Measurements from ENCODE around the gene RCBTB2.

RCBTB2 gene

DNA sequence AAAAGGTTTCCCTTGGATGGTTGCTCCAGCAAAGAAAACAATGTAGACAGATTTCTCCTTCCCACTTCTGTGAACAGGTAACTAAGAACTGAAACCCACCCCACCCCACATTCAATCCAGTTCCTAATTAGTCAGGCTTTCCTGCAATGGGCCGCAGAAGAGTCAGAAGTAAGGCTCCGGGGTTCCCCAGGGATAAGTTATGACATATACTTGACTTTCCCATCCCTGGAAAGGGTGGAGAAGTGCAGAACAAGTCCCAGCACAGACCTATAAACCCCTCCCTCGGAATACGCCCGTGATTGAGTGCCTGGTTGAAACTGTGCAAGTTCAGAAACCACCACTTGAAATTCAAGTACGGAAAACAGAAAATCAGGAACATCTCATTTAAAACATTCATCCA is 24.9 kb downstream of the RCBTB2 start:
- FAIRE-seq (no peak), DNase-seq (ENCODE audit: insufficient read length, low spot score) (no peak)
- TF ChIP-seq, protein P1, sequence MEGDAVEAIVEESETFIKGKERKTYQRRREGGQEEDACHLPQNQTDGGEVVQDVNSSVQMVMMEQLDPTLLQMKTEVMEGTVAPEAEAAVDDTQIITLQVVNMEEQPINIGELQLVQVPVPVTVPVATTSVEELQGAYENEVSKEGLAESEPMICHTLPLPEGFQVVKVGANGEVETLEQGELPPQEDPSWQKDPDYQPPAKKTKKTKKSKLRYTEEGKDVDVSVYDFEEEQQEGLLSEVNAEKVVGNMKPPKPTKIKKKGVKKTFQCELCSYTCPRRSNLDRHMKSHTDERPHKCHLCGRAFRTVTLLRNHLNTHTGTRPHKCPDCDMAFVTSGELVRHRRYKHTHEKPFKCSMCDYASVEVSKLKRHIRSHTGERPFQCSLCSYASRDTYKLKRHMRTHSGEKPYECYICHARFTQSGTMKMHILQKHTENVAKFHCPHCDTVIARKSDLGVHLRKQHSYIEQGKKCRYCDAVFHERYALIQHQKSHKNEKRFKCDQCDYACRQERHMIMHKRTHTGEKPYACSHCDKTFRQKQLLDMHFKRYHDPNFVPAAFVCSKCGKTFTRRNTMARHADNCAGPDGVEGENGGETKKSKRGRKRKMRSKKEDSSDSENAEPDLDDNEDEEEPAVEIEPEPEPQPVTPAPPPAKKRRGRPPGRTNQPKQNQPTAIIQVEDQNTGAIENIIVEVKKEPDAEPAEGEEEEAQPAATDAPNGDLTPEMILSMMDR (IDR thresholded peaks at IDR 0.05; ENCODE audit: insufficient read depth, missing control alignments), result no peak

GRCh38 chr13:48507021-48507420 is 25.9 kb downstream of the RCBTB2 start:
- TF ChIP-seq, protein P1 (IDR thresholded peaks at IDR 0.05; ENCODE audit: insufficient read depth, missing control alignments), result no peak
- no peak for DNase-seq (ENCODE audit: insufficient read length, low spot score)
- FAIRE-seq, result no peak

DNA sequence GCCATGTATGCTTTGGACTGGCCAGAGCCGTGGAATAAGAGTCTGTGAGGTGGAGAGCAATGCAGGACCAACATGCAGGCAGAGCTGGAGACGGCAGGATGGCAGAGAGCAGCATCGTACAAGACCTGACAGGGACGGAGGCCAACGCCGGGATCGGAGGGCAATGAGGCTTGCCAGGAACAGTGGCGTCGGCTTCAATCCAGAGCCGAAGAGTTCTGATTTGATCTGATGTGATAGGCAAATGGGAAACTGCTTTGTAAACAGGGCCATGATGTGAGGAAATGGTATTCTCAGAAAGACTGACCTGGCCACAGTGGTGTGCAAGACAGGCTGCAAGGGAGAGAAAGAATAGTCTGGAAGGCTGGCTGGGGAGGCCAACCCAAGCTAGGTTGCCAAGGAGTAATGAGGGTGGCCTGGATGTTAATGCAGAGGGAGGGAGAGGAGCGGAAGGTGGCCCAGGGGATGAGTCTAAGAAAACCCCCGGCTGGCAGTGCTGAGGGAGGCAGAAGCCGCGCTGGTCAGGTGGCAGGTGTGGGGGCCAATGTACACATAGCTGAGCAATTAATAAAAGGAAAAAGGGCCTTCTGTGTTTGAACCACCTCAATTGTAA is 26.7 kb downstream of the RCBTB2 start:
- TF ChIP-seq, protein P1 (IDR thresholded peaks at IDR 0.05; ENCODE audit: insufficient read depth, missing control alignments), result no peak
- DNase-seq (ENCODE audit: insufficient read length, low spot score), result no peak
- FAIRE-seq, result no peak

DNA sequence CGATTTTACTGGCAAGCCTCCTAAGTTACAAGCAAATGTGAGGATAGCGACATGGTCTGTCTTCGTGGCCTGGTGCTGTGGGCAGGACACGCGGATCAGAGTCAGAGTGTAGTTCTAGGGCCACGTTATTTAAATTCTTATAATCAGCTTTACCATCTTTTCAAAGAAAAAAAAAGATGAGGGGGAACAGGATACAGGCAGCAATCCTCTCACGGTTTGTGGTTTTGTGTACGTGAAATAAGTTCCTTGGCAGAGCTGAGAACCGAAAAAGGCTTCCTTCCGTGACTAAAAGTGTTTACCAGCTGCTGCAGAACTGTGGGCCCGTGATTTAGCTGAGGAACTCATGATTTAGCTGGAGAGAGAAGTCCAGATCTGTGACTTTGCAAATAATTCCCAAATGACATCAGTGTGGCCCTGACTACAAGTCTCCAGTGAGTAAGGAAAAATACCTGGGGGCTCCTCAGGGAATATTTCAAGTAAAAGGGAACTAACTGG is 27.2 kb downstream of the RCBTB2 start:
- no peak for FAIRE-seq
- TF ChIP-seq, protein P1 (IDR thresholded peaks at IDR 0.05; ENCODE audit: insufficient read depth, missing control alignments), result no peak
- DNase-seq (ENCODE audit: insufficient read length, low spot score), result no peak

DNA sequence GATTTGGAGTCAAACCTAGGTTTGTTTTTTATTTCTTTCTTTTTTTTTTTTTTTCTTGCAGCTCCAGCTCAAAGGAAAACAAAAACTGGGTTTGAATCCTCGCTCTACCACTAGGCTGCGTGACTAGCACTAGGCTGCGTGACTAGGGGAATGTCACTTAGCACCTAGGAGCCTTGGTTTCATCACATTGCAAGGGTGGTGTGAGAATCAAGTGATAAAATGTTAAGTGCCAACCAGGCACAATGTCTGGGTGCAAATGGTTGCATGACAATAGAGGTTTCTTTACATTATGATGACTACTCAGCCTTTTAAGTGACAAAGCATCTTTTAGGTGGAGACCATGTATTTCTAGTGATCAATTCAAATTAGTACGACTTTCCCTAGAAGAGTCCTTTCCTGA is 27.9 kb downstream of the RCBTB2 start:
- DNase-seq (ENCODE audit: insufficient read length, low spot score) (no peak), FAIRE-seq (no peak)
- TF ChIP-seq, protein P1 (IDR thresholded peaks at IDR 0.05; ENCODE audit: insufficient read depth, missing control alignments), result no peak

DNA sequence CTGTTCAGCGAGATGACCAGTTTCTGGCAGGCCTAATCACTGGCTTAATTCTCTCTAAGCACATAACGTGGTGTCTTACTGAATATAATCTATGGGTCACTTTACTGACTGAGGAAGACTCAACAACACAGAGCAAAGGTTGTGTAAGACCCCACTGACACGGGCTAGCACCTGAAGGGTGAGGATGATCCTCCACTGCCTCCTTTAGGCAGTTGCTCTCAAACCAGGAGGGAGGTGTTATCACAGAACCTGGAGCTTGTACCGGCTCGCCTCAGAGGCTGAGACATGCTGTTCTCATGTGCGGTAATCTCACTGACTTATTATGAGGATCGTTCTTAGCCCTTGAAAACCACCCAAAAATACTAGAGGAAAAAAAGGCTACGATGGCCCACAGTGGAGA is 28.3 kb downstream of the RCBTB2 start:
- FAIRE-seq (no peak), DNase-seq (ENCODE audit: insufficient read length, low spot score) (no peak)
- TF ChIP-seq, protein P1 (IDR thresholded peaks at IDR 0.05; ENCODE audit: insufficient read depth, missing control alignments), result no peak

DNA sequence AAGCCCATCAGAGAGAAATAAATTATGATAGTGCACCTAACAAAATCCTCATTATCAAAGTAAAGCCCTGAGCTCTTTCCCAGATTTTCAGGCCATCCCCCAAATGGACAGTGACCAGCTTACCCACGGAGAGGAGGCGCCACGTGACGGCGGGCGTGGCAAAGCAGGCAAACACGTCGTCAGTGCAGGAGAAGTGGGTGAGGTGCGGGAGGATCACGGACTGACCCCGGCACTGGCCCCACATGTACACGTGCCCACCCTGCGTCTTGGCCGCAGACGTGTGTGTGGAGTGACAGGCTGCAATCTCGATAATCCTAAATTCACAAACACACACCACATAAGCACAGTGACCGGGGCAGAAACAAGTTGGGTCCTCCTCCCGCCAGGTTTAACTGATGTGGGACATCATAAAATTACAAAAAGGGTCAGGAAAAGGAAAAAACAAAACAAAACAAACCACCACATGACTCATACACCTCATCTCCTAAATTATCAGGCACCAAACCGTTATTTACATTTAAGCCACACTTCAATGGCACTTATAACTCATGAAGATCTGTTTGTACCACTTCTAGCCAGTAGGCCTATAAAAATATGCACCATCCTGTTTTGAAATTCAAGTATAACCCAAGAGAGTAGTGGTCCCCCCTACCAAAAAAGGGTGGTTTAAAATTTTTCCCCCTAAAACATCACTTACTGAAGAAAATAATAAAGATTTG is 30.1 kb downstream of the RCBTB2 start:
- TF ChIP-seq, protein P1 (IDR thresholded peaks at IDR 0.05; ENCODE audit: insufficient read depth, missing control alignments), result no peak
- FAIRE-seq (no peak), DNase-seq (ENCODE audit: insufficient read length, low spot score) (no peak)

All from D721Med (cell line).